HG03432 (cell line): Measurements from ENCODE around the gene CPEB3.
"Not testable (repeated sequence)": the region's sequence is repeated elsewhere in the genome, so short reads cannot be mapped to it uniquely, and the experiment has no call there.

Experiments
- ATAC-seq: cut with Tn5 transposase; IDR thresholded peaks from one replicate; pipeline ENCODE4 v1.9.1; 2021; ENCODE audit warnings: mild to moderate bottlenecking, moderate library complexity; ENCODE audit not compliant: unreplicated experiment

The CPEB3 gene

GRCh38 chr10:92216608-92217007 is 74.3 kb downstream of the CPEB3 start:
- not testable (repeated sequence) for ATAC-seq

- ATAC-seq: not testable (repeated sequence)
Measured at GRCh38 chr10:92215222-92215621, 75.7 kb downstream of the CPEB3 start.

- ATAC-seq: no peak
Measured at GRCh38 chr10:92213049-92213448, 77.8 kb downstream of the CPEB3 start.

- ATAC-seq: no peak
Measured at GRCh38 chr10:92208736-92209135, 82.1 kb downstream of the CPEB3 start.

DNA sequence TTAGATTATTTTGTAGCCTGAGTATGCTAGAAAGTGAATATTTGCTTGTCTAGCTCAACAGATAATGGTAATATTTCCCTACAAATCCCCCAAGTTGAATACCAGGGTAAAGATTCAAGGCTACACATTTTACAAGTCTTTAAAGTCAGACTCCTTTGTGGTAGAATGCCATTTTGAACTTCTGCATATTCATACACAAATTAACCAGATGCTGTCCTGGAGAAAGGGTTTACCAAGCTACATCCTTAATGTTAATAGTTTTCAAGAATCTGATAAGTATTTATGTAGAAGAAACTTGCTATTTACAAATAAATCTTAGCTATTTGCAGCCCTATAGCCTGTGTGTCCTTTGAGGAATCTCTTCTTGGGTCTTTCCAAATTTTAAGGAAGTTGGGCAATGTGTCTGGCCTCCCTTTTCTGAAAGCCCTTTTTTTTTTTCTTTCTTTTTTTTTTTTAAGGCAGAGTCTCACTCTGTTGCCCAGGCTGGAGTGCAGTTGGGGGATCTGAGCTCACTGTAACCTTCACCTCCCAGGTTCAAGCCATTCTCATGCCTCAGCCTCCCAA is 82.6 kb downstream of the CPEB3 start:
- no peak for ATAC-seq

- ATAC-seq: no peak
Measured at GRCh38 chr10:92207061-92207460, 83.8 kb downstream of the CPEB3 start.

DNA sequence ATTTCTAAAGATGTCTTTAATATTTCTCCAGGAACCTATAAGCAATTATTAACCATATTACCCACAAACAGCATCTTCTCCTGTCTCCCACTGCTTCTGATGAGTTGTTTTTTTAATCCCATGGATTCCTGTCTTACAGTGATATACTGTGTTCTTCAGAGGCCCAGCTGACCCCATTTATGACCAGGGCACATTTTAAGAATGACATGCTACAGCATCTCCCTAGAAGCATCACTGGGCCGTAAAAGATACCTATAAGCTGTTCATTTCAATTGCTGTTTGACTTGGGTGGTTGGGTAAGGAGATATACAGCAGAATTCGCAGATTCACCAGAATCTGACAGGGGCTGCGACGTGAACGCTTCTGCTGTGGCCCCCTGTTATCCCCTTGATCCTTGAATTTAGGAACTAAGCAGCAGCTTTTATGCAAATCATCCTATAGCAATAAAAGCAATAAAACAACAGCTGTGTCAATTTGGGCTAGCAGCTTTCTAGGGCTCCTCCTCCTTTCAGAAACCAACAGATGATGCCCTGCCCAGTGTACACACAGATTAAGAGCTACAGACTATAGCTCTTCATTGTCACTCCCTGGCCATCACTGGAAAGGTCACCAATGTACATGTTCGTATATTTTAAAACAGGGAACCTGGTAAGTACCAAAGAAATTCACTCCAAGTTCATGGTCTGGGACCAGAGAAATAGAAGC is 86.8 kb downstream of the CPEB3 start:
- no peak for ATAC-seq

- ATAC-seq: no peak
Measured at GRCh38 chr10:92202536-92202935, 88.3 kb downstream of the CPEB3 start.

DNA sequence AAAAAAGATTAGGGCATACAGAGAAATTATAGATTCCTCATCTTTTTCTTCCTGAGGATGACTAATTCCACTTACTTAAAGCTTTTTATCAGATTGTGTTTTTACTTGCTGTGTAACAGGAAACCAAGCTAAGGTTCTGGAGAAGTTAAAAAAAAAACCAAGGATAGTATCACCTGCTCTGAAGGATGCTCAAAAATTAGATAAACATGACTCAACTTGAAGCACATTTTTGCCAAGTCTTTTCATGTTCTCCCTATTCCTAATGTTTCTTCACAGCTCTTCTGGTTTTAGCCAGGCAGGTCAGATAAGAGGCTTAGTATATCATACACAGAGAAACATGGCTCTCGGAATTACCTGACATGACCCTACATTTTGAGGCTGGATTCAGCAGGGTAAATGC is 90.3 kb downstream of the CPEB3 start:
- no peak for ATAC-seq

GRCh38 chr10:92187101-92187500 is 103.8 kb downstream of the CPEB3 start:
- ATAC-seq: peak; percentile 54

- no peak for ATAC-seq
Measured at GRCh38 chr10:92184977-92185376, 105.9 kb downstream of the CPEB3 start.

GRCh38 chr10:92183199-92183598 is 107.7 kb downstream of the CPEB3 start:
- ATAC-seq: no peak

DNA sequence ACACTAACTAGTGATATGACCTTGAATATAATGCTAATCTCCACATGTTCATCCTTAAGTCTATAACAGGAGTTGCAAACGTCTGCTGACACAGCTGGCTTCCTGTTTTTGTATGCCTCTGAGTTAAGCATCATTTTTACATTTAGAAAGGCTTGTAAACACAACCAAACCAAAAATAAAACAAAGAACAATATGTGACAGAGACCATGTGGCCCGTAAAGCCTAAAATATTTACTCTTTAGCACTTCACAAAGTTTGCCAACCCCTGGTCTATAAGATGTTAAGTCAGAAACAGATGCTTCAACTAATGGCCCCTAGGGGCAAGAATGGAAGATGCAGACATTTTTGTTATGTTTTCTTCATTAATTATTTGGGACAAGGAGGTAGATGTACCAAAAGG is 109.3 kb downstream of the CPEB3 start:
- no peak for ATAC-seq

DNA sequence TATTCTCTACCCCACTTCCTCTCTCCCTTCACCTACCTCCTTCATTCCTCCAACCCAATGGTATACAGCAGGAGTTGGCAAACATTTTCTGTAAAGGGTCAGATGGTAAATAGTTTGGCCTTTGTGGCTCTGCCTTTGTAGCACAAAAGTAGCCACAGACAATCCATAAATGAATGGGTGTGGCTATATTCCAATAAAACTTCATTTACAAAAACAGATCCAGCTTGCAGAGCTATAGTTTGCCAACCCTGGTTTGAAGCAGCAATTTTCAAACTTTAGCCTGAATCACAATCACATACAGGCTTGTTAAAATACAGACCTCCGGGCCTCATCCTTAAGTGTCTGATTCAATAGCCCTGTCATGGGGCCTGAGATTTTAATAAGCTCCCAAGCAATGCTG is 110.5 kb downstream of the CPEB3 start:
- no peak for ATAC-seq

GRCh38 chr10:92177546-92177945 is 113.3 kb downstream of the CPEB3 start:
- no peak for ATAC-seq

GRCh38 chr10:92175164-92175563 is 115.7 kb downstream of the CPEB3 start:
- ATAC-seq: no peak

- no peak for ATAC-seq
Measured at GRCh38 chr10:92173996-92174395, 116.9 kb downstream of the CPEB3 start.

DNA sequence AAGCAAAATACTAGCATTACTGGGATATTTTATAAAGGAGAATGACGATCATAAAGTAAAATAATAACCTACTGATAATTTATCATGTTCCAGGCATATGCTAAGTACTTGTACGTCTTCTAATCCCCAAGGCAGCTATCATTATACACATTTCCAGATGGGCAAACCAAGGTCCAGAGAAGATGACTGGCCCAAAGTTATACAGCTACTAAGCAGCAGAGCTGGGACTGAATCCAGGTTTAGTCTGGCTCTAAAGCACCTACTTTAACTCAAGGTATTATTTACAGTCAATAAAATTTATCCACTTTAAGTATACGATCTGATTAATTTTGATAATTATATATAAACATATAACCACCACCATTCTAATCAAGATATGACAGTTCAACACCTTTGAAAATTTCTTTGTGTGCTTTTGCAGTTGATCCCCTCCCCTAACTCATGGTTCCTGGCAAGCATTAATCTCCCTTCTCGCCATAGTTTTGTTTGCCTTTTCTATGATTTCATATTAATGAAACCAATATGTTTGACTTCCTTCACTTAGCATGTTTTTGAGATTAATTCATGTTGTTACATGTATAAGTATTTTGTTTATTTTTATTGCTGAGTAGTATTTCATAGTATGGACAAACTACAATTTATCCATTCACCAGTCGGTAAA is 126.7 kb downstream of the CPEB3 start:
- no peak for ATAC-seq

GRCh38 chr10:92162541-92162940 is 128.3 kb downstream of the CPEB3 start:
- no peak for ATAC-seq

GRCh38 chr10:92156874-92157773 is 133.8 kb downstream of the CPEB3 start:
- ATAC-seq: no peak

GRCh38 chr10:92150823-92151222 is 140.1 kb downstream of the CPEB3 start:
- ATAC-seq: no peak
